Brain microvascular endothelial cell (primary cell): ENCODE results near the gene NOVA1.

ENCODE experiments used
- DNase-seq: peaks from one replicate; pipeline ENCODE4 v3.0.0-alpha.2; 2020
- H3K27ac ChIP-seq: fragments of 250-450 bp; sonication (Bioruptor Pico); 2 replicates; pipeline ENCODE4 v1.5.1; 2020; ENCODE audit warnings: mild to moderate bottlenecking, moderate library complexity
- H3K27me3 ChIP-seq: fragments of 250-450 bp; sonication (Bioruptor Pico); replicated peaks from 2 replicates; pipeline ENCODE4 v1.5.1; 2020; ENCODE audit warnings: mild to moderate bottlenecking
- H3K36me3 ChIP-seq: fragments of 250-450 bp; sonication (Bioruptor Pico); replicated peaks from 2 replicates; pipeline ENCODE4 v1.5.1; 2020; ENCODE audit warnings: mild to moderate bottlenecking
- H3K4me3 ChIP-seq: 2 replicates; pipeline ENCODE4 v1.5.1; 2011; ENCODE audit warnings: low read depth, mild to moderate bottlenecking, control low read depth, low read length, moderate library complexity
- in situ Hi-C: cut with HindIII; loops from 2 replicates; pipeline ENCODE4 v1.10.0; 2017; ENCODE audit warnings: low sequenced_read_pairs, low pct_ligation_motif_present
- TF ChIP-seq, protein P1 (sequence below): IDR thresholded peaks from 2 replicates; pipeline ENCODE4 v1.5.1; 2011; ENCODE audit warnings: low read depth, mild to moderate bottlenecking, moderate library complexity, low read length, control low read depth, inconsistent platforms; ENCODE audit errors: missing control alignments

NOVA1 gene

GRCh38 chr14:26528415-26529182 is 69.2 kb downstream of the NOVA1 start:
- no peak overlapping the region for H3K4me3 ChIP-seq
- no peaks in the 10 kb centered on the region for H3K36me3 ChIP-seq
- TF ChIP-seq, protein P1, sequence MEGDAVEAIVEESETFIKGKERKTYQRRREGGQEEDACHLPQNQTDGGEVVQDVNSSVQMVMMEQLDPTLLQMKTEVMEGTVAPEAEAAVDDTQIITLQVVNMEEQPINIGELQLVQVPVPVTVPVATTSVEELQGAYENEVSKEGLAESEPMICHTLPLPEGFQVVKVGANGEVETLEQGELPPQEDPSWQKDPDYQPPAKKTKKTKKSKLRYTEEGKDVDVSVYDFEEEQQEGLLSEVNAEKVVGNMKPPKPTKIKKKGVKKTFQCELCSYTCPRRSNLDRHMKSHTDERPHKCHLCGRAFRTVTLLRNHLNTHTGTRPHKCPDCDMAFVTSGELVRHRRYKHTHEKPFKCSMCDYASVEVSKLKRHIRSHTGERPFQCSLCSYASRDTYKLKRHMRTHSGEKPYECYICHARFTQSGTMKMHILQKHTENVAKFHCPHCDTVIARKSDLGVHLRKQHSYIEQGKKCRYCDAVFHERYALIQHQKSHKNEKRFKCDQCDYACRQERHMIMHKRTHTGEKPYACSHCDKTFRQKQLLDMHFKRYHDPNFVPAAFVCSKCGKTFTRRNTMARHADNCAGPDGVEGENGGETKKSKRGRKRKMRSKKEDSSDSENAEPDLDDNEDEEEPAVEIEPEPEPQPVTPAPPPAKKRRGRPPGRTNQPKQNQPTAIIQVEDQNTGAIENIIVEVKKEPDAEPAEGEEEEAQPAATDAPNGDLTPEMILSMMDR, result no peak
- no peak for DNase-seq
- in situ Hi-C loops, result no loop called here
- H3K27me3 ChIP-seq, result no peaks in the 10 kb centered on the region
- H3K27ac ChIP-seq, result no peak overlapping the region

- Histone ChIP-seq H3K36me3 (no peaks in the 10 kb centered on the region), H3K4me3 (no peak overlapping the region), H3K27ac (no peak overlapping the region), H3K27me3 (no peaks in the 10 kb centered on the region)
- TF ChIP-seq, protein P1, result no peak
- DNase-seq, result no peak
- in situ Hi-C loops, result no loop called here
Observed at GRCh38 chr14:26527095-26527494, 70.7 kb downstream of the NOVA1 start.

- H3K36me3 ChIP-seq, result no peaks in the 10 kb centered on the region
- TF ChIP-seq, protein P1, result no peak
- no peak for DNase-seq
- in situ Hi-C loops, result no loop called here
- H3K27me3 ChIP-seq, result no peaks in the 10 kb centered on the region
- H3K4me3 ChIP-seq, result no peak overlapping the region
- H3K27ac ChIP-seq, result no peak overlapping the region
Observed at GRCh38 chr14:26526137-26526536, 71.7 kb downstream of the NOVA1 start.

GRCh38 chr14:26525085-26525484 is 72.7 kb downstream of the NOVA1 start:
- Histone ChIP-seq H3K27me3 (no peaks in the 10 kb centered on the region), H3K4me3 (no peak overlapping the region), H3K27ac (no peak overlapping the region), H3K36me3 (no peaks in the 10 kb centered on the region)
- TF ChIP-seq, protein P1, result no peak
- in situ Hi-C loops, result no loop called here
- no peak for DNase-seq

GRCh38 chr14:26522967-26523366 is 74.9 kb downstream of the NOVA1 start:
- TF ChIP-seq, protein P1, result no peak
- in situ Hi-C loops, result no loop called here

DNA sequence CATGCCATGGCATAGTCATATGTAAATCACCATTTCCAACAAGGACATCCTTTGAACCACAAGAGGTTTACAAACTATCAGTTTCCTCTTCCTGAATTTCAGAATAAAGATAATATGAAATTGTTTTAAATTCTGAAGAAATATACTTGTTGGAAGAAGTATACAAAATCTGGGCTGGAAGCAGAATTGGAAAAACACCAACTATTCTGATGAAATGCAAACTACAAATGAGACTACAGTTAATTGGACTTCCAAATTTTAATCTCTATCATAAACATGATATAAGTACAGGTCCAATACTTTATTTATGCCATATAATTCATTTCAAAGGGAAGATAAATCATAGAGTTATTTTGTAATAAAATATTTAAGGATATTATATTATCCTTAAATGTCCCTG is 80.1 kb downstream of the NOVA1 start:
- DNase-seq, result no peak
- in situ Hi-C loops, result no loop called here
- Histone ChIP-seq H3K4me3 (no peak overlapping the region), H3K27me3 (no peaks in the 10 kb centered on the region), H3K36me3 (no peaks in the 10 kb centered on the region), H3K27ac (no peak overlapping the region)
- TF ChIP-seq, protein P1, result no peak

More at GRCh38 chr14:26522967-26523366, 74.9 kb downstream of the NOVA1 start:
- DNase-seq, result no peak
- H3K36me3 ChIP-seq, result no peaks in the 10 kb centered on the region
- H3K27me3 ChIP-seq, result no peaks in the 10 kb centered on the region
- no peak overlapping the region for H3K4me3 ChIP-seq
- H3K27ac ChIP-seq, result no peak overlapping the region
